Osteoblast (primary cell): ENCODE data around the gene CIZ1. TPM values are rescaled to one million over a fixed set of nuclear protein-coding genes. Genes with fewer than 3 reads are reported as not detected.
A peak's percentile ranks its signal among the peaks of the same experiment; 100 is the strongest.

Source experiments
- DNase-seq: peaks from one replicate; pipeline ENCODE4 v3.0.0; 2011; ENCODE audit warnings: low spot score, mixed read lengths; ENCODE audit not compliant: insufficient read length; ENCODE audit errors: missing footprints
- H2AFZ ChIP-seq: 2 replicates; pipeline ENCODE4 v1.6.0; 2011; ENCODE audit warnings: mild to moderate bottlenecking, low read length
- H3K27ac ChIP-seq: 2 replicates; pipeline ENCODE4 v1.5.1; 2011; ENCODE audit warnings: mild to moderate bottlenecking, low read depth, low read length, moderate library complexity
- H3K27me3 ChIP-seq: 2 replicates; pipeline ENCODE4 v1.6.0; 2012; ENCODE audit warnings: mild to moderate bottlenecking, control low read depth, inconsistent platforms, low read length, moderate library complexity; ENCODE audit not compliant: insufficient read depth
- H3K36me3 ChIP-seq: 2 replicates; pipeline ENCODE4 v1.5.1; 2011; ENCODE audit warnings: mild to moderate bottlenecking, low read length, control low read depth, moderate library complexity; ENCODE audit not compliant: insufficient read depth
- H3K4me1 ChIP-seq: 2 replicates; pipeline ENCODE4 v1.5.1; 2011; ENCODE audit warnings: mild to moderate bottlenecking, low read length, control low read depth, moderate library complexity; ENCODE audit not compliant: insufficient read depth
- H3K4me2 ChIP-seq: 2 replicates; pipeline ENCODE4 v1.6.0; 2011; ENCODE audit warnings: mild to moderate bottlenecking, low read length; ENCODE audit not compliant: insufficient read depth
- H3K4me3 ChIP-seq: fragments of 200-600 bp; sonication (generic); 3 replicates; pipeline ENCODE4 v1.5.1; 2012; ENCODE audit warnings: mild to moderate bottlenecking, low read length, inconsistent platforms; ENCODE audit not compliant: insufficient read depth
- H3K79me2 ChIP-seq: 2 replicates; pipeline ENCODE4 v1.6.0; 2012; ENCODE audit warnings: mild to moderate bottlenecking, low read length, control low read depth, inconsistent platforms; ENCODE audit not compliant: insufficient read depth
- H3K9me3 ChIP-seq: 2 replicates; pipeline ENCODE4 v1.5.1; 2011; ENCODE audit warnings: low read depth, low read length, control low read depth
- H4K20me1 ChIP-seq: 2 replicates; pipeline ENCODE4 v1.6.0; 2012; ENCODE audit warnings: mild to moderate bottlenecking, low read length, control low read depth; ENCODE audit not compliant: insufficient read depth
- CTCF ChIP-seq: IDR thresholded peaks from 2 replicates; pipeline ENCODE4 v1.5.1; 2011; ENCODE audit warnings: mild to moderate bottlenecking, low read depth, low read length, moderate library complexity; ENCODE audit errors: extremely low read depth
- total RNA-seq: library from RNA; depleted of rRNA; stranded (reverse); fragments of >200 nt; gene quantifications from 2 replicates; pipeline ENCODE4 v1.2.3, GENCODE V29; 2012

CIZ1 gene
- total RNA-seq, 1 donor = 33.7 TPM

GRCh38 chr9:128206916-128207910 is 15.8 kb upstream of the CIZ1 start:
- H3K4me2 ChIP-seq = no peak overlapping the region
- H2AFZ ChIP-seq = no peak overlapping the region

GRCh38 chr9:128206484-128206883 is 15.1 kb upstream of the CIZ1 start:
- H3K4me2 ChIP-seq = no peak overlapping the region
- no peak overlapping the region for H3K27ac ChIP-seq
- no peaks in the 10 kb centered on the region for H3K79me2 ChIP-seq
- H3K4me1 ChIP-seq = peaks cover 18% of the 10 kb centered on the region
- H3K27me3 ChIP-seq = peaks cover 2% of the 10 kb centered on the region
- H3K36me3 ChIP-seq = no peaks in the 10 kb centered on the region
- peak; percentile 74 for DNase-seq
- H3K4me3 ChIP-seq = no peak overlapping the region
- H3K9me3 ChIP-seq = no peaks in the 10 kb centered on the region
- peaks cover 2% of the 10 kb centered on the region for H4K20me1 ChIP-seq
- no peak overlapping the region for H2AFZ ChIP-seq
- no peak for TF ChIP-seq CTCF

More at GRCh38 chr9:128206916-128207910, 15.8 kb upstream of the CIZ1 start:
- peak; percentile 81 for DNase-seq
- Histone ChIP-seq H3K79me2 (no peaks in the 10 kb centered on the region), H3K9me3 (no peaks in the 10 kb centered on the region), H3K4me3 (no peak overlapping the region), H3K27ac (no peak overlapping the region), H4K20me1 (peaks cover 2% of the 10 kb centered on the region), H3K4me1 (peaks cover 12% of the 10 kb centered on the region), H3K36me3 (no peaks in the 10 kb centered on the region), H3K27me3 (peaks cover 3% of the 10 kb centered on the region)
- TF ChIP-seq CTCF = no peak

- Histone ChIP-seq H3K4me3 (no peak overlapping the region), H3K4me2 (no peak overlapping the region), H3K27ac (no peak overlapping the region), H3K9me3 (no peaks in the 10 kb centered on the region), H3K36me3 (no peaks in the 10 kb centered on the region), H3K27me3 (no peaks in the 10 kb centered on the region), H4K20me1 (peaks cover 2% of the 10 kb centered on the region), H3K4me1 (peaks cover 18% of the 10 kb centered on the region), H3K79me2 (no peaks in the 10 kb centered on the region), H2AFZ (no peak overlapping the region)
- DNase-seq = peak; percentile 78
- no peak for TF ChIP-seq CTCF
These were observed 14.0 kb upstream of the CIZ1 start for GRCh38 chr9:128205296-128205944.

- Histone ChIP-seq H3K9me3 (no peaks in the 10 kb centered on the region), H2AFZ (no peak overlapping the region), H3K79me2 (no peaks in the 10 kb centered on the region), H3K27me3 (no peaks in the 10 kb centered on the region), H3K36me3 (no peaks in the 10 kb centered on the region), H3K4me2 (no peak overlapping the region), H4K20me1 (peaks cover 2% of the 10 kb centered on the region), H3K4me1 (peaks cover 18% of the 10 kb centered on the region), H3K27ac (no peak overlapping the region), H3K4me3 (no peak overlapping the region)
- DNase-seq = peak; percentile 59
- TF ChIP-seq CTCF = no peak
These were observed 13.5 kb upstream of the CIZ1 start for GRCh38 chr9:128204858-128205257.
